ENCODE measurements around the gene BEGAIN. TPM values are rescaled to one million over a fixed set of nuclear protein-coding genes. Genes with fewer than 3 reads are reported as not detected.

Gene BEGAIN
- total and polyA plus RNA-seq, 2 donors (not counting 3 experiments of a cell fraction or from before 2014, with no cell fraction given): 0.49 TPM; not detected in 1

DNA sequence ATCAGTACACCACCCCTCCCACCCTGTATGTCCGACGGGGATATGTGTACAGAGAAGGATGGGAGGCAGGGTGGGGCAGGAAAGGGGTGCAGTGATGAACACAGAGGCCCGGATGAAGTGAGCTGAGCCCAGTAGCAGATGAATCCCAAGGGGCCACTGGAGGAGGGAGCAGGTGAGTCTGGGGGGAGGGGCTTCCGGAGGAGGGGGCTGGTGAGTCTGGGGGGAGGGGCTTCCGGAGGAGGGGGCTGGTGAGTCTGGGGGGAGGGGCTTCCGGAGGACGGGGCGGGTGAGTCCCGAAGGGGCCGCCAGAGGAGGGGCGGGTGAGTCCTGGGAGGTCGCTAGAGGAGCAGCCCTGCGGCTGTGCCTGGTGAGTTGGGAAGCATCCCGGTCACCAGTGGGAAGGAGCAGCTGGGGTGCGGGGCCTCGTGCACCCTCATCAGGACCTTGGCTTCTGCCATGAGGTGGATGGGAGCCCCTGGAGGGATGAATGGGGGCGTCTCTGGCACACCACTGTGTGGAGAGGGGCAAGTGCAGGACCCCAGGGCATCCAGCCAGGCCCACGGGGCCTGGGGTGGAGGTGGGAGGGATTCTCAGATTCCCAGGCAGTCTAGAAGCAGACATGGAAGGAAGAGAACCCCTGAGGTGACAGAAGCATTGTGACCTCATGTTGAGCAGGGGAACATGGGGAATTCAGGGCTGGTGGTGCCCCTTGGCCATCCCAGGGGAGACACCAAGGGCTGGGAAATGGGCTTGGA, 14.0 kb downstream of the BEGAIN start:
- no peak overlapping the region for H3K9ac ChIP-seq (replicated peaks; ENCODE audit: extremely low read depth, insufficient read depth, low read length)
- no peak for DNase-seq (ENCODE audit: low read depth, low spot score)
- H3K27me3 ChIP-seq (ENCODE audit: control insufficient read depth in 2 of 2, insufficient read depth in 2 of 2, low read length in 2 of 2): peaks cover 20 to 23% of the 10 kb centered on the region in 2 experiments
- no TSS peak for BruUV-seq (replicated peaks)
- H3K27ac ChIP-seq (ENCODE audit: insufficient read depth, low read depth, low read length): no peak overlapping the region
- H3K9me1 ChIP-seq (replicated peaks; ENCODE audit: control insufficient read depth, extremely low read depth, insufficient read depth, low read length): no peaks in the 10 kb centered on the region
- FAIRE-seq: no peak
- H3K79me2 ChIP-seq (ENCODE audit: control insufficient read depth, insufficient read depth, low read length): no peaks in the 10 kb centered on the region
- no peaks in the 10 kb centered on the region for H3K4me1 ChIP-seq (ENCODE audit: control insufficient read depth, extremely low read depth, insufficient read depth, low read length)
- intact Hi-C loops (cut with micrococcal nuclease): no loop called here
- no peak overlapping the region for H3K4me3 ChIP-seq (replicated peaks in 1 of 3; ENCODE audit: insufficient read depth in 1 of 3, low read depth in 1 of 3, low read length in 3 of 3)
- no peak for TF ChIP-seq MYC (IDR thresholded peaks at IDR 0.05; ENCODE audit: low read depth, low read length)
- TF ChIP-seq EZH2 (IDR thresholded peaks at IDR 0.05; ENCODE audit: borderline replicate concordance, low read depth, low read length, severe bottlenecking): no peak
- TF ChIP-seq POLR2AphosphoS5 (IDR thresholded peaks at IDR 0.05; ENCODE audit: insufficient read depth, low read depth, low read length): no peak
- no peak for TF ChIP-seq FOS (IDR thresholded peaks at IDR 0.05; ENCODE audit: borderline replicate concordance, insufficient read depth, low read length)
- TF ChIP-seq, protein P1, sequence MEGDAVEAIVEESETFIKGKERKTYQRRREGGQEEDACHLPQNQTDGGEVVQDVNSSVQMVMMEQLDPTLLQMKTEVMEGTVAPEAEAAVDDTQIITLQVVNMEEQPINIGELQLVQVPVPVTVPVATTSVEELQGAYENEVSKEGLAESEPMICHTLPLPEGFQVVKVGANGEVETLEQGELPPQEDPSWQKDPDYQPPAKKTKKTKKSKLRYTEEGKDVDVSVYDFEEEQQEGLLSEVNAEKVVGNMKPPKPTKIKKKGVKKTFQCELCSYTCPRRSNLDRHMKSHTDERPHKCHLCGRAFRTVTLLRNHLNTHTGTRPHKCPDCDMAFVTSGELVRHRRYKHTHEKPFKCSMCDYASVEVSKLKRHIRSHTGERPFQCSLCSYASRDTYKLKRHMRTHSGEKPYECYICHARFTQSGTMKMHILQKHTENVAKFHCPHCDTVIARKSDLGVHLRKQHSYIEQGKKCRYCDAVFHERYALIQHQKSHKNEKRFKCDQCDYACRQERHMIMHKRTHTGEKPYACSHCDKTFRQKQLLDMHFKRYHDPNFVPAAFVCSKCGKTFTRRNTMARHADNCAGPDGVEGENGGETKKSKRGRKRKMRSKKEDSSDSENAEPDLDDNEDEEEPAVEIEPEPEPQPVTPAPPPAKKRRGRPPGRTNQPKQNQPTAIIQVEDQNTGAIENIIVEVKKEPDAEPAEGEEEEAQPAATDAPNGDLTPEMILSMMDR (IDR thresholded peaks at IDR 0.05; ENCODE audit: extremely low read depth in 1 of 2, insufficient read depth in 1 of 2, low read depth in 1 of 2, low read length in 2 of 2): no peak
- TF ChIP-seq, protein P2, sequence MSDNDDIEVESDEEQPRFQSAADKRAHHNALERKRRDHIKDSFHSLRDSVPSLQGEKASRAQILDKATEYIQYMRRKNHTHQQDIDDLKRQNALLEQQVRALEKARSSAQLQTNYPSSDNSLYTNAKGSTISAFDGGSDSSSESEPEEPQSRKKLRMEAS (IDR thresholded peaks at IDR 0.05; ENCODE audit: insufficient read depth, insufficient read length): no peak
- no peak for TF ChIP-seq POLR2A (IDR thresholded peaks at IDR 0.05; ENCODE audit: low read depth, low read length)
- no peak for TF ChIP-seq JUN (IDR thresholded peaks at IDR 0.05; ENCODE audit: borderline replicate concordance, insufficient read depth, insufficient read length, low read depth)
- no peak for TF ChIP-seq GATA2 (IDR thresholded peaks at IDR 0.05; ENCODE audit: insufficient read depth, insufficient read length, low read depth, low read length)
- dilution Hi-C loops (cut with MboI; ENCODE audit: extremely low pct_ligation_motif_present, low sequenced_read_pairs): no loop called here
- H3K9me3 ChIP-seq (replicated peaks; ENCODE audit: control insufficient read depth, insufficient read depth, low read length): no peaks in the 10 kb centered on the region
- POLR2A ChIA-PET: no interaction called here
- no peaks in the 10 kb centered on the region for H4K20me1 ChIP-seq (replicated peaks; ENCODE audit: control insufficient read depth, extremely low read depth, insufficient read depth, low read length)
- no peak overlapping the region for H3K4me2 ChIP-seq (ENCODE audit: insufficient read depth, low read length)
- no peak overlapping the region for H2AFZ ChIP-seq (ENCODE audit: low read depth, low read length)
- H3K36me3 ChIP-seq (ENCODE audit: control insufficient read depth in 2 of 2, extremely low read depth in 1 of 2, insufficient read depth in 2 of 2, low read length in 2 of 2): no peaks in the 10 kb centered on the region
- CTCF ChIA-PET: no interaction called here
